GM18511 (cell line): ENCODE results near the gene PYCARD.
"Not testable (repeated sequence)": the region's sequence is repeated elsewhere in the genome, so short reads cannot be mapped to it uniquely, and the experiment has no call there.

ENCODE experiments used
- ATAC-seq: cut with Tn5 transposase; IDR thresholded peaks from one replicate; pipeline ENCODE4 v1.9.1; 2021; ENCODE audit warnings: mild to moderate bottlenecking, moderate library complexity; ENCODE audit not compliant: unreplicated experiment

Gene PYCARD

DNA sequence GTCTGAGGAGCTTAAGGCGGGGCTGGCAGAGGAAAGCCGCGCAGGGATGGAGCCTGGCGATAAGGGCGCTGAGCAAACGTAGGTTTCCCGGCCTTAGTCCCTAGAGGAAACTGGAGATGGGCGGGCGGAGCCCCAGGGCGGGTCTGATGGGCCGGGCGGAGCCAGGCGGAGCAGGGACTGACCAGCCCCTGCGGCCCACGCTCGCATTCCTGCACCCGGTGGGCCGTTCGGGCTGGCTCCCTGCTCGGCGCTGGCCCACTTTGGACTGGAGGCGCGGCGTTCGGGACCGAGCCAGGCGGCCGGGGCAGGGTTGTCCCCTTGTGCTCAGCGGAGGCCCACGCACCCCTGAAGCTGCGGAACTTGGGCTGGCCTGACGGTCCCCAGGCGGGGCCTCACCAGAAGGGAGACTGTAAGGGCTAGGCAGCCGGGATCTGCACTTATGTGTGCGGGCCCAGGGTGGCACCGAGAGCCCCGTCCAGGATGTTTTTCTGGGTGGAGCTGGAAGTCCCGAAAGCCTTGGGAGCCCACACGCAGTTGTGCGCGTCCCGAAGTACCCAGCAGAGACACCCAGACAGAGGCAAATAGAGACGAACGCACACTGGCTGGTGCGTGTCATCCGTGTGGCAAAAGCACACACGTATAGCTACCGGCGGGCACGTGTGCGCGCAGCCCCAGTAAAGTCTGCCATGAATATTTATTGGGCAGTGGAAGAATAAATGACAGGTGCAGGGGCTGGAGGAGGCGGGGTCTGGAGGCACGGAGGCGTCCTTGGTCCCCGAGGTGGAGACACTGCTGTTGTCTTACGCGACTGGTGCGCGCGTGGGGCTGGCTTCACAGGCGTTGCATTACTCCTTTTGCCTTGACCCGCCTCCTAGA is 13.0 kb upstream of the PYCARD start:
- ATAC-seq = no peak

GRCh38 chr16:31214708-31215286 is 12.2 kb upstream of the PYCARD start:
- ATAC-seq = no peak

DNA sequence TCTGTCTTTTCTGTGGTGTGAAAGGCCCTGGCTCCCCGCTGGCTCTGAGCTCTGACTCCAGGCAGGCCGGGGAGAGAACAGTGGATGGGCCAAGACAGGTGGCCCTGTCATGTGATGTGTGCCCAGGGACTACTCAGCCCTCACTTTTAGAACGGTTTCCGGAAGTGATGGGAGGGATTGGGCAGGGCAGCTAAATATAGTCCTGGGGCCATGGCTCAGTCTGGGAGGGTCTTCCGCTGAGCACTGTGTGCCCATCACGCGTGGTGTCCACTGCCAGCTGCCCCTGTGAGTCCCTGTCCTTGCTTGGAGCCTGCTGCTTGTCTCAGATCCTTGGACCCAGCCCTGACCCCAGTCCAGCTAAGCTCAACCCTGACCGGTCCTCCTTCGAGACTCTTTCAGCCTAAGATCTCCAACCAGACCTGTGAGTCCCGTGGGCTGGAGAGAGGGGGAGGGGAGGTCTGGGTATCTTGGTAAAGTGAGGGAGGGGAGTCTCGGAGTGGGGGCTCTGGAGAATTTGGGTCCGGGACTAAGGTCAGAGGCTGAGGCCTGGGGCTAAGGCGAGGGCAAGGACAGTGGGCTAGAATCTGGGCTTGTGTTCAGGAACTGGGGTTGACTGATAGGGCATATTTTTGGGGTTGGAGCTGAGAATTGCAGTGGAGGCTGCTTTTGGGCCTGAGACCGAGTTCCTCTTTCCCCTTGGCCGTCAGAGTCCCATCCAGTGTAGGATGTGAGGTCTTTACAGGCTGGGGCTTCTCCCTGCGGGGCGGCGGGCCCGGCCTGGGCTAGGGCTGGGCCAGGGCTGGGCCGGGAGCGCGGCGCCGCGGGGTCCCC is 11.5 kb upstream of the PYCARD start, which contains the start of gene TRIM72:
TRIM72 (plus strand) TSS at position 243 of the 831 bp plus-strand sequence. CDS start 620 bp downstream, outside the sequence.
- no peak for ATAC-seq

GRCh38 chr16:31213342-31213741 is 10.8 kb upstream of the PYCARD start:
- no peak for ATAC-seq

DNA sequence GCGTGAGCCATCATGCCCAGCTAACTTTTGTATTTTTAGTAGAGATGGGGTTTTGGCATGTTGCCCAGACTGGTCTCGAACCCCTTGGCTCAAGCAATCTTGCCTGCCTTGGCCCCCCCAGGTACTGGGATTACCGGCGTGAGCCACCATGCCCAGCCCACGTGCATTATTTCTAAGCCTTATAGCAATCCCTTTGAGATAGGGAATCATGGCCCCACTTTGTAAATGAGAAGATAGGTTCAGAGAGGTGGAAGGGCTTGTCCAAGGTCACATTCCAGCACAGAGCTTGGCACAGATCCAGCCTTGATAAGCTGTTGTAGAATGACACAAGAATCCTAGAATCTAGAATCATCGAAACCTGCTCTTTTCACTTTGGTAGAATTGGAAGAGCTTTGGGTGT is 4.2 kb upstream of the PYCARD start:
- no peak for ATAC-seq

- ATAC-seq = no peak
Measured at GRCh38 chr16:31204871-31205666, 2.5 kb upstream of the PYCARD start.

DNA sequence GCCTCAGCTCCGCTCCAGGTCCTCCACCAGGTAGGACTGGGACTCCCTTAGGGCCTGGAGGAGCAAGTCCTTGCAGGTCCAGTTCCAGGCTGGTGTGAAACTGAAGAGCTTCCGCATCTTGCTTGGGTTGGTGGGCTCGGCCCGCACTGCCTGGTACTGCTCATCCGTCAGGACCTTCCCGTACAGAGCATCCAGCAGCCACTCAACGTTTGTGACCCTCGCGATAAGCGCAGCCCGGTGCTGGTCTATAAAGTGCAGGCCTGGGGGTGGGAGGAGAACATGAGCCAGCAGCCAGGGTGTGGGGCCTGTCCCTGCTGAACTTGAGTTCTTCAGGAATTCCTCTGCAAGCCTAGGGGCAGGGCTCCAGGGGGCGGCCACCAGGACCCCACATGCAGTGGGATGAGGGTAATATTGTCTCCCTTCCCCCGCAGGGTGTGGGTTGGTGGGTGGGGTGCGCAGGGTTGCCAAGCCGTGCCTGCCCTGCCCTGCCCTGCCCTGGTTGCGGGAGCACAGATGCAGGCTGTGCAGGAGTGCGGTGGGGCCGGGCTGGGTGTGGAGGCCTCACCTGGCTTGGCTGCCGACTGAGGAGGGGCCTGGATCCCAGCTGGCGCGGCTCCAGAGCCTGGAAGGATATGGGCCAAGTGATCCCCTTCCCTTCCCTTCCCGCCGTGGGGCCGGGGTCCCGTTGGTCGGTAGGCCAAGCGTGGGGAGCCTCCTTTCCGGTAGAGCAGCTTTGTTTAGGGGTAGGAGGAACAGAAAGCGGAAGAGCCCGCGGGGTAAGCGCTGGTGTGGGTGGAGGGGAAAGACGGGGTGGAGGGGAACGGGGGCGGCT is 762 bp downstream of the PYCARD start:
- peak; percentile 70 for ATAC-seq

DNA sequence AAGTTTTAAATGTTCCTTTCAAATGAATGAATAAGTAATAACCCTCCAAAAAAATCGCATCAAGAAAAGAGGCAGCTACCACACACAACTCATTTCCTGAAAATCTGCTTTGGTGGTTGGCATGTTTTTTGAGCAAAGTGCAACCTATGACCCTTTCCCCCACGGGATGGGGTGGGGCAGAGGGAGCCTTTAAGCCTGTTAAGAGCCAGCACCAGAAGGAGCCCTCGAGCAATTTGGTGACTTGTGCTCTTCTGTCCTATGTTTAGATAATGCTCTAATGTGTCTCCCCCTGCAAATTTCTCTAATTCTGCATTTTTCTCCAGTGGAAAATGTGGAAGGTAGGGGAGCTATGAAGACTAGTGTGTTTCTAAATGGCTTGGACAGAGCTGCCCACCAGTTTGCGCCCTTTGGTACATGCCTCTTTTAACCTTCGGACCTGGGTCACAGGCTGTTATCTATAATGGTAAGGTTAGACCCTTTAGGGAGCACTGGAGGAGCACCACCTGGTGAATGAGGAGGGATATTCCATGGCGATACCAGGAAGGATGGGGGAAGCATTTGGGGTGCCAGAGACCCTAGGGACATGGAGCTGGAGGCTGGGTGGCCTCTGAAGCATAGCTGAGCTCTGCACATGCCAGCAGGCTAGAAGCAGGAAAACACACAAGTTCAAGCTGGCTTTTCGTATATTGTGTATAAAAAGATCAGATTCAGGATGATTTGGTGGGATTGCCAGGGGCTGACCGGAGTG is 1.6 kb downstream of the PYCARD start:
- ATAC-seq = no peak

- not testable (repeated sequence) for ATAC-seq
Measured at GRCh38 chr16:31200111-31200510, 2.4 kb downstream of the PYCARD start.

- ATAC-seq = no peak
Measured at GRCh38 chr16:31199430-31200041, 3.0 kb downstream of the PYCARD start.

DNA sequence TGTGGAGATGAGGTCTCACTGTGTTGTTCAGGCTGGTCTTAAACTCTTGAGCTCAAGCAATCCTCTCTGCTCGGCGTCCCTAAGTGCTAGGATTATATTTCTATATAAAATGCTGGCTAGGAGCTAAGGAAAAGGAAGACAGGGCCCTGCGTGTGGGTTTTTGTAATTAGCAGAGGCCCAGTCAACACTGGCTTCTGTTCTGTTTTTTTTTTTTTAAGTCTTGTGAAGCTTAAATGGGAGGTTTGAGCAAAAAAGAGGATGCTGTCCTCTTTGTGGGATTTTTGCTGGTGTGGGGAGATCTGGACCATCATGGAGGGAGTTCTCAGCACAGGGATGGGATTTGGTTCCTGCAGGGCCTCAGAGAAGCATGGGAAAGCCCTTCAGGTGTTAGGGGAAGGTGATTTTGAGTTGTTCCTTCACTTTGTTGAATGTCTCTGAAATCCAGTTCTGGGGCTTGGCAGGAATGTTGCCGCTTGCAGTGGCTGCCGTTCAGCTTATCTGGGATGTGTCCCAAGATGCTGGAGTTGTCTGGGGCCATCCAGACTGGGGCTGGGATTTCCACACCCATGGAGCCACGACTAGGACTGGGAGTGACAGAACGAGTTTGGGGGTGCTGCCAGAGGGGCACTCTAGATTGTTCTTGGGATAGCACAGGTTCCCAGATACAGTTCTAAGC is 4.2 kb downstream of the PYCARD start:
- ATAC-seq = no peak

DNA sequence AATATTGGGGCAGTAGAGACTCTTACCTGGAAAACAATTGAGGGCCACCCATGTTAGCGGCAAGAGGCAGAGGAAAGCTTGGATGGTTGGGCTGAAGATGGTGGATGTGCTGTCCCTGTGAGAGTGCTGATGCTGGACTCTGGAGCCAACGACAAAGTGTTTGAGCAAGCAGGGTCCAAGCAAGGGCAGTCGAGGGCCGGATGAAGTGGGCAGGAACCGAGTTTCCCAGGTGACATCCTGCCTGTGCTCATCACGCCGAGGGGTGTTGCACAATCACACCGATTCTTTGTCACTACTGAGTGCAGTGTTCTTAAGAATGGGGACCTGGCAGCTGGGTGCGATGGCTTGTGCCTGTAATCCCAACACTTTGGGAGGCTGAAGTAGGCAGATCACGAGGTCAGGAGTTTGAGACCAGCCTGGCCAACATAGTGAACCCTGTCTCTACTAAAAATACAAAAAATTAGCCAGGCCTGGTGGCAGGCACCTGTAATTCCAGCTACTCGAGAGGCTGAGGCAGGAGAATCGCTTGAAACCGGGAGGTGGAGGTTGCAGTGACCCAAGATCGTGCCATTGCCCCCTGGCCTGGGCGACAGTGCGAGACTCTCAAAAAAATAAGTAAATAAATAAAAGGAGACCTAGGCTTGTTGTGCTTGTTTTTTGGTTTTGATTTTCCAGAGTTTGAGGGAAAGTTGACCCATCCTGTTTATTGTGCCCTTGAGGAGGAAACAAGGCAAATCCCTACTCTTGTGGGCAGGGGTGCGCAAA is 6.1 kb downstream of the PYCARD start:
- no peak for ATAC-seq

DNA sequence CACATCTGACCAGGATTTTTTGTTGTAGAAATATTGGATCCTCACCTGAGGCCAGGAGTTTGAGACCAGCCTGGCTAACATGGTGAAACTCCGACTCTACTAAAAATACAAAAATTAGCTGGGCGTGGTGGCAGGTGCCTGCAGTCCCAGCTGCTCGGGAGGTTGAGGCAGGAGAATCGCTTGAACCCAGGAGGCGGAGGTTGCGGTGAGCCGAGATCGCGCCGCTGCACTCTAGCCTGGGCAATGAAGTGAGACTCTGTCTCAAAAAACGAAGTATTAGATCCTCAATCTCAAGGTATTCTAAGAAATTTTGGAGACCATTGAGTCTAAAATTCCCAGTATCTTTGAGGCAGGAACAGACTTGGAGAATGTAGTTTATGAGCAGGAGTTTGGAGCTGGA is 6.7 kb downstream of the PYCARD start:
- ATAC-seq = not testable (repeated sequence)

DNA sequence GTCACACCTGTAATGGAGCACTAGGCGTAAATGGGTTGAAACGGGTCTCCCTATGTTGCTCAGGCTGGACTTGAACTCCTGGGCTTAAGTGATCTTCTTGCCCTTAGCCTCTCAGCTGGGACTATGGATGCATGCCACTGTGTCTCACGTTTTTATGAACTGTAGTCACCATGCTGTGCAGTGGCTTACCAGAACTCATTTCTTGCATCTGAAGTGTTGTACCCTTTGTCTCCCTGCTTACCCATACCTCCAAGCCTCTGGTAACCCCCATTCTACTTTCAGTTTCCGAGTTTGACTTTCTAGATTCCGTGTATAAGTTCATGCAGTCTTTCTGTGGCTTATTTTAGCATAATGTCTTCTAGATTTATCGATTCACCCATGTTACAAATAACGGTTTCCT is 7.7 kb downstream of the PYCARD start:
- ATAC-seq = no peak

DNA sequence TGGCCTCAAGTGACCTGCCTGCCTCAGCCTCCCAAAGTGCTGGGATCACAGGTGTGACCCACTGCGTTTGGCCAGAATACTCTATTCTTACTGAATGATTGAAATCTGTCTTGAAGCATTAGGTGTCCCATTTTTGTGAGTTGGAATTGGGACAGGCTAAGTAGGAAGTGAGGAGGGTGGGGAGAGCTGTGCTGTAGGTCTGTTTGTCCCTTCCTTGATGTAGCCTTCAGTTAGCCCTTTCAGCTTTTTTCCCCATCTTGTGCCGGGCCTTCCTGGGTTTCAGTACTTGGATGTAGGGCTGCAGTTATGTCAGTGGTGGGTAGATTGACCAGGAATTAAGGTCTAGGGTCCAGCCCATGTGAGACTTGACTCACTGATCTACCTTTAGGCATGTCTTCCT is 8.7 kb downstream of the PYCARD start:
- no peak for ATAC-seq

- ATAC-seq = no peak
Measured at GRCh38 chr16:31192856-31193642, 9.5 kb downstream of the PYCARD start.
